Limb (tissue), 2 donors: ENCODE results near the gene CTNNA2.

Experiments
- DNase-seq, 2 donors: peaks; one replicate each; pipeline ENCODE4 v3.0.0-alpha.2; 2016; ENCODE audit errors: extremely low spot score in 2 of 2

CTNNA2 gene

DNA sequence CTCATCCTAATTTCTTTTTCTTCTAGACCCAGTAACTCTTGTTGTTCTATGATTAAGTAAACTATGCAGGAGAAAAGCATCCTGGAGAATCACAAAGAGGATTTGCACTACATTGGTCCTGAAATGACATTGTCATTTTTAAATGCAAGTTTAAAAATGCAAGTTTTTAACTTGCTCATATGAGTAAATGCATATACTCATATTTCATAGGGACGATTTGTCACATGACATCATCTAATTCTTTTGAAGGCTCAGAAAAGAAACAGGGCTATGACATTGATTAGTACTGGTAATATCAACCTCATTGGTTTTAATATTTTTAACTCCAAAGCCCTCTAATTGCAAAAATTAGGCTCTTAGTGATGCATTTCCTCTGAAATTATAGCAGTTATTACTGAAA is 467.3 kb downstream of the CTNNA2 start:
- DNase-seq: no peak

DNA sequence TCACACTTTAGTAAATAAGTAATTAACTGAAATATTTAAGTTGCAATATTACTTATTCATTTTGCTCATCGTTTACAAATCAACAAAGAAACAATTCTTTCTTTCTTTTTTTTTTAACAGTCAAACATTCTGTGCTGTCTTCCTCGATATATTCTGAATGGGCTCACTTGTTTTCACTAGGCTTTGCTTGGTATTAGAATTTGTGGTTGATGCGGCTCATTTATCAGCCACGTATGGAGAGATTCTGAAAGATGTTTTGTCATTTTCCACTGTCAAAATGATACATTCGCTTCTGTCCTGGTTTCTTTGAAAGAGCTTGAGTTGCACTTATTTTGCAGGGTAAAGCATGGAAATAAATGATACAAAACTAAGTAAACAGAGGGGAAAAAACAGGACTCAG is 468.0 kb downstream of the CTNNA2 start:
- DNase-seq: no peak

DNA sequence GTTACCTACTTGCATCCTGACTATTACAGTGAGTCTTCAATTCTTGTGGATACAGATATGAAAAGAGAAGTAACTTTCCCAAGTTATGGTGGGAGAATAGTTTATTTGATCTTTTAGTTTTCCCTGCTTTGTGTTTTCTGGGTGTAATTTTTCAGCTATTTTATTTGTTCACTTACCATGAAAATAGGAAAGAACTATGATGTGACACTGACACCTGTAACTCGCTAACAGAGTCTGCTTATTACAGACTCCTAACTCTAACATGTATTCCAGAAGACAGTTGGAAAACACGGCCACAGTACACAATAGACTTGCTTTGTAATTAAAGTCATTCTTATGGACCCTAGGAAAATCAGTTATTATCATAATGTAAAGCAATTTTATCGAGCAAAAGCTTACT is 468.5 kb downstream of the CTNNA2 start:
- DNase-seq: no peak

DNA sequence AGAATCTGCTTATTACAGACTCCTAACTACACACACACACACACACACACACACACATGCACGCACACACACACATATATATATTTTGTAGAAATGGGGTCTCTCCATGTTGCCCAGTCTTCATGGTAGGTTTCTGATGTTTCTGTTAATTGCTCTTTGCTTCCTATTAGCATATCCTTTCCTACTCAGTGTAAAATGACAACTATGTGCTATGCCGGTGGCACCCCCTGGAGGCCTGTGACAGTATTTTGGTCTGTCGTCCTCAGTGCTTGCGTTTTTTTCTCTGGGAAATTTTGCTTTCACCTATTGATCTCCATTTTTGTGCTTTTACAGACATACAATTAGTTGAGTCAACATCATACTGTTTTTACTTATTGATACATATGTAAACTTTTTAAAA is 469.6 kb downstream of the CTNNA2 start:
- no peak for DNase-seq

- no peak for DNase-seq
Measured at GRCh38 chr2:79984476-79984875, 471.6 kb downstream of the CTNNA2 start.

DNA sequence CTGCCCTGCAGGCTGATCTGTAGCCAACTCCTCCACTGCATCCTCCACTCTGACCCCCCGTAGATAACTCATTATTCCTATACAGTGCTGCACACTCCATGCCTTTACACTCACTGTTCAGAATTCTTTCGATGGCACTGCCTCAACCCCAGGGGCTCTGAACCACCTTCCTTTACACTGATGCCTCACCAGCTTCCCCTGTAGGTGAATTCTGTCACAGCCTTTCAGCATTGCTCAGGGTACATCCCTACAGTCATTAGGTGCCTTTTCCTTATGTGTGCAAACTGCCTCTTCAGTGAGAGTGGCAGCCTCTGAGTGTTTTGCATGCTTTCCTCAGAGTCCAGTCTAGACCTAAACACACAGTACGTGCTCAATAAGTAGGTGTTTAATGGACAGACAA is 472.3 kb downstream of the CTNNA2 start:
- no peak for DNase-seq

- no peak for DNase-seq
Measured at GRCh38 chr2:79985571-79985970, 472.7 kb downstream of the CTNNA2 start.

- no peak for DNase-seq
Measured at GRCh38 chr2:79993144-79993543, 480.3 kb downstream of the CTNNA2 start.

DNA sequence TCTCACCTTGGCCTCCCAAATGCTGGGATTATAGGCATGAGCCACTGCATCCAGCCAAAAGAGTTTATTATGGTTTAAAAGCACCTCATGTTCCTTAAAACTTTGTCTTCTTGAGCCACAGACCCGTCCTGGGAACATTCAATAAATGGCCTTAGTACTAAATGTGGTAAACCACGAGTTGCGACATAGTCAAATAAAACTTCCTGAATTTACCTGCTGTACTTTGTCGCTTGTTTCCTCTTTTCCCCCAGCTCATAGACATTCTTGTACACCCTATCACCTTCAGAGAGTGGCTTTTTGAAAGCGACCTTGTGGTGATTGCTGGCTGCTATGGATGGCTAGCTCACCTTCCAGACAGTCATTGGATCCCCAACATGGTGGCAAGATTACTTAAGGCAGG is 481.3 kb downstream of the CTNNA2 start:
- DNase-seq: no peak

DNA sequence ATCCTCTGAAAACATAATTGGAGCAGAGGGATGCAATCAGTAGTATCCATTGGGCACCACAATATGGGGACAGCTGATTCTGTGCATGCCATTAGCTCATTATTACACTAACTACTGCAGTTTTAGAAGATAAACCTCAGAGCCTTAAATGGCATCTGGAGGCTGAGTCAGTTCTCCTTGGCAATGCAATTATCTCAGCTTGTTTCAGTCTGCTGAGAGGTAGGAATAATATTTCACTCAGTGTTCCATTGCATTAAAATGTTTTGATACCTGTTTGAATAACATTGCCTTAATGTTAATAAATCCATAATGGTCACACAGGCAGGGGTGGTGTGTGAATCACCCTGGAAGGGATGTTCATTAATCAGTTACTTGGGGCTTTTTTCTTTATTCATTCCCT is 482.1 kb downstream of the CTNNA2 start:
- DNase-seq: no peak

DNA sequence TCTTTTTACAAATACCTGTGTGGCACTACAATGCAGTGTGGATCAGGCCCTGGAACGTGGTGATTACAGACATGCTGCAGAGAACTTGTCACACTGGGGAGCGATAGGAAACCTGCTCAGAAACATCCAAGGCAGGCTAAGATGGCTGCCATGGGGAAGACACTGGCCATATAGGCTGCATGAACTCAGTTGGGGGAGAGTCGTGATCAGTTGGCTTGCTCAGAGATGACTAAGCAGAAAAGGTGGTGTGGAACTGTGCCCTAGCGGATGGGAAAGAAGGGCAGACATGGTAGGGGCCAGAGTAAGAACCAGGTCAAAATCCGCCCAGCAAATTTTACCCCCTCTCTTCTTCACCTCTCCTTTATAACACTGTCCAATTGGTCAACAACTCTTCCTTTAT is 483.9 kb downstream of the CTNNA2 start:
- no peak for DNase-seq

GRCh38 chr2:80001701-80002101 is 488.9 kb downstream of the CTNNA2 start:
- no peak for DNase-seq

GRCh38 chr2:80002112-80002511 is 489.3 kb downstream of the CTNNA2 start:
- DNase-seq: no peak

- no peak for DNase-seq
Measured at GRCh38 chr2:80002568-80003157, 489.8 kb downstream of the CTNNA2 start.

- DNase-seq: no peak
Measured at GRCh38 chr2:80007777-80008503, 495.1 kb downstream of the CTNNA2 start.

DNA sequence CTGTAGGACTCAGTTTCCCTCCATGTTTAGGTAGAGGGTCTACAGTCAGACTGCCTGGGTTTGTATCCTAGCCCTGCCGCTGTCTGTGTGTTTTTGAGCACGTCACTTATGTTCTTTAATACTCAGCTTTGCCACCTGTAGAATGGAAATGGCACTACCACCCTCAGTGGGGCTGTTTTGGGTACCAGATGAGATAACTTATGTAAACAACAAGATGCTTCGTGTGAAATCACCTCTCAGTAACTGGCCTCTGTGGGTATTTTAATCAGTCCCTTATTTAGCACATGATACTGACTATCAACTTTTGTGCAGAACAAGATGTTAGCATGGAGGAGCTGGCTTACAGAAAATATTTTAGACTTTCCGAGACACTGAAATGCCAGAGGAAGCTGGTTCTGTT is 495.7 kb downstream of the CTNNA2 start:
- no peak for DNase-seq

DNA sequence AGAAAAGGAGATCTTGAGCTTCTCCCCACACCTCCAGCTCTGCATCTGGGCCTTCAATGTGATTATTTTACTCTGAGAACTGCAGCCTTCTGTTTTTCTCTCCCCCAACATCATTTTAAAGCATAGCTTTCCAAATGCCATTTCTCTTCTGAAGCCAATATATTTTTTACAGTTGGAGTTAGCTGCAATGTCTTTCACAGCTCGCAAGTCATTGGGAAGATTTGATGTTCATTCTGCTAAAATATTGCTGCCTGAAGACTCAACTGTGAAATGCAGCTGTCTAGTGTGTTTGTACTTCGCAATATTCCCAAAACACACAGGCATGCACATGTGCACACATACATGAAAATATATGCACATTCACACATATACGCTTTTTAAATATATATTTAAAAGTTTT is 496.4 kb downstream of the CTNNA2 start:
- no peak for DNase-seq

GRCh38 chr2:80012061-80012460 is 499.2 kb downstream of the CTNNA2 start:
- DNase-seq: no peak

DNA sequence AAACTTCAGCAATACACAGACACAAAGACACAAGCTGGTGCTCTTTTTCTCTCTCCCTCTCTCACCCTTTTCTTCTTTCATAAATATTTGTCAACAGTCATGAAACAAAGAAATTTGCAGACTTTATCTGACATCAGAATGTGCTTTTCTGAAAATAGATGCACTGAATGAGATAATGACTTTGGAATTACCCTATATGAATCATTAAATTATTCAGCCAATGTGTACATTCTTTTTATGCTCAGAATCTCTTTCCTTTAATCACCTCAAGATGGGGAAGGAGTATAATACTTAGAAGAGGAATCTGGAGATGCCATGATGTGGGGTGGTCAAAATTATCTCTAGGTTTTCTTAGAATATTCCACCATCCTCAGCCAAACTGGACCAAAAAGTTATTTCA is 501.8 kb downstream of the CTNNA2 start:
- no peak for DNase-seq

DNA sequence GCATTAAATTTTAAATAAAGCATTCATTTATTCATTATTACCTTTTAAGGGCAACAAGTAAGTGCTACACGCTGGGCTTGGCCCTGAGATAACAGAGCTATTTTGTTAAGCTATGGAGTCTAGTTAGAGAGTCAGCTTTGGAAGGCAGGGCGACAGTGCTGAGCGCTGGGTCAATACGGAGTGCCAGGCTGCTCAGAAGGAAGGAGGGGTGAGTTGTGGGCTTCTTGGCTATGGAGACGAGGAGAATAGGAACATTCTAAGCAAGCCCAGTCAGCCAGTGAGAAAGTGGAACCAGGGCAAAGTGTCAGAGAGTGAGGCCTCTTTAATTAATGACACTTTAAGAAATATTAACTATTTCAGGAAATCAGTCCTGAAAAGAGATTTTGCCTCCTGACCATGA is 503.3 kb downstream of the CTNNA2 start:
- no peak for DNase-seq

DNA sequence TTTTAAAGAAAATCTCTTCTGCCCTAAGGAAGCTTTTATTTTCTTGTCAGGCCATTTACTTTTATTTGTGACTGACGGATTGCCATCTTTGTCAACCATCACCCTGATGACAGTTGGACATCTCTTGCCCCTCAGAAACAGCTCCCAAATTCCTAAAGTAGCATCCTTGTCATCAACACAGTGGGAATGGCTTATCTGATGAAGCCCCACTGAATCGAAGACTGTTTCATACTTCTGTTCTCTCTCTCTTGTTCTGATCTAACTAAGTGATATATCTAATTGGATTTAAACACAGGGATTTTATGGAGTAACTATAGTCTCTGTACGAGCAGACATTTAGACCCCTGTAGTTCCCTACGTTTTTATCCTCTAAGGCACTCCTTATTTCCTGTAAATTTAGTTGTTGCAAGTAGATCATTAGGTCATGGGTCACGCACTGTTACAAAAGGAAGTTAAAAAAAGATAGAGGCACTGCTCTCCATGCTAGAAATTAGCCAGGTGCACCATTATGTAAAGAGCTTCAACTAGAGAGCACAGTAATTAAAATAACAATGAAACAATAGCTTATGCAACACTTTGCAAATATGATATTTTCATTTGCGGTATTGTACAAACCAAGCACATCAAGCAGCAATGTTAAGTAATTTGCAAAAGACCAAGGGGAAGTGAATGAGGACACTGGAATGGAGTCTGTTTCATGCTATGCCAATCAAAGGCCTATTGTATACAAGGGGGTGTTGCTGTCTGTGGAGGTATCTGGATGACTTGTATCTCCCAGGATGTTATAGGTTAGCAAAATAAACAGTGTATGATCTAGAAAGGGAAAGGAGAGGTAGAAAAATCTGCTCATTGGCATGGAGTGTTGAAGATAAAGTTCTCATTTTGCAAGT is 507.0 kb downstream of the CTNNA2 start:
- no peak for DNase-seq

DNA sequence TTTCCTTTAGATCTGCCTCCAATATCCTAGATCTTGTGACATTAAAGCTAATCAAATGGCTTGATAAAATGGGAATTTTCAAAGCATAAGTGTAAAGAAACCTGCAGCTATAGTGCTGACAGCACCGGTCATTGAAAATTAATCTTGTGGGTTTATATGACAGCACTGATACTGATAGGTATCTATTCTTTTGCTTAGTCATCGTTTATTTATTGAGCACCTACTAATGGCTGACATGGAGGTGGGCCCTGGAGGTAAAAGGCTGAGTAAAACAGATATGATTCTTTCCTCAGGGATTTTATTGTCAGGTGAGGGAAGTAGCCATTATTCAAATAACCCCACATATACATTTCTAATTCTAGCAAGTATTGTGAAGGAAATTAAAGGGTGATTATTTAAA is 509.2 kb downstream of the CTNNA2 start:
- DNase-seq: no peak
